Measurements from ENCODE around the gene DDHD1.
"Not testable (repeated sequence)": the region's sequence is repeated elsewhere in the genome, so short reads cannot be mapped to it uniquely, and the experiment has no call there.

The DDHD1 gene

DNA sequence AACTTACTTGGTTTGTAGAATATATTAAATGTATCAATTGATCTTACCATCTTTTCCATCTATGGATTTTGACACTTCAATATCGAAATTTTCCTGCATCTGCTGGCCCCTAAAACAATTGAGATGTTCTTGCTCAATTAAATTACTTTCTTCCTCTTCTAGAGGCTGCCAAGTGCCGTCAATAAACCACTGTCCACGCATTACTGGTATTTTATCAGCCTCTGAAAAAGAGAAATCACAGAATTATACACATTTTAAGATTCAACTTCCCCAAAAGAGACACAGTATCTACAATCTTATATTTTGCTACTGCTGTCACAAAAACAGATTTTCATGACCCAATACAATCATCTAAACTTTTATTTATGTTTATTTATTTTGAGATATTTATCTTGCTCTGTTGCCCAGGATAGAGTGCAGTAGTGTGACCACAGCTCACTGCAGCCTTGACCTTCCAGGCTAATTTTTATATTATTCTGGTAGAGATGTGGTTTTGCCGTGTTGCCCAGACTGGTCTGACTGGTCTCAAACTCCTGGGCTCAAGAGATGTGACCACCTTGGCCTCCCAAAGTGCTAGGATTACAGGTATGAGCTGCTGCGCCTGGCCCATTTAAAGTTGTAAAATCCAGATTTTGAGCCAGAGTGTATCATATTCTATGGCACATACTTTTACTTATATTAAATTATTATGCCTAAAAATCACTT, 49.3 kb downstream of the DDHD1 start:
- Mint-ChIP-seq H3K9me3 (no peaks in the 10 kb centered on the region), H3K4me3 (no peak overlapping the region), H3K27ac (no peak overlapping the region), H3K36me3 (ENCODE audit: low read depth) (peaks cover 23% of the 10 kb centered on the region), H3K27me3 (no peaks in the 10 kb centered on the region), H3K4me1 (ENCODE audit: low read depth) (peaks cover 13% of the 10 kb centered on the region)

GRCh38 chr14:53093206-53093605, 59.9 kb downstream of the DDHD1 start:
- peaks cover 59% of the 10 kb centered on the region for H3K36me3 Mint-ChIP-seq (ENCODE audit: low read depth)
- peak overlapping the region; percentile 74 for H3K27ac Mint-ChIP-seq
- H3K27me3 Mint-ChIP-seq: no peaks in the 10 kb centered on the region
- H3K4me1 Mint-ChIP-seq (ENCODE audit: low read depth): peaks cover 16% of the 10 kb centered on the region
- no peaks in the 10 kb centered on the region for H3K9me3 Mint-ChIP-seq
- H3K4me3 Mint-ChIP-seq: no peak overlapping the region

GRCh38 chr14:53090853-53091252, 62.3 kb downstream of the DDHD1 start:
- Mint-ChIP-seq H3K9me3 (no peaks in the 10 kb centered on the region), H3K4me1 (ENCODE audit: low read depth) (peaks cover 21% of the 10 kb centered on the region), H3K27ac (no peak overlapping the region), H3K4me3 (no peak overlapping the region), H3K27me3 (no peaks in the 10 kb centered on the region), H3K36me3 (ENCODE audit: low read depth) (peaks cover 82% of the 10 kb centered on the region)

- not testable (repeated sequence) for H3K4me1 Mint-ChIP-seq (ENCODE audit: low read depth); H3K4me3 Mint-ChIP-seq; H3K27me3 Mint-ChIP-seq; H3K27ac Mint-ChIP-seq; H3K9me3 Mint-ChIP-seq
- H3K36me3 Mint-ChIP-seq (ENCODE audit: low read depth): peaks cover 86% of the 10 kb centered on the region
These were observed 68.2 kb downstream of the DDHD1 start for GRCh38 chr14:53084954-53085353.

DNA sequence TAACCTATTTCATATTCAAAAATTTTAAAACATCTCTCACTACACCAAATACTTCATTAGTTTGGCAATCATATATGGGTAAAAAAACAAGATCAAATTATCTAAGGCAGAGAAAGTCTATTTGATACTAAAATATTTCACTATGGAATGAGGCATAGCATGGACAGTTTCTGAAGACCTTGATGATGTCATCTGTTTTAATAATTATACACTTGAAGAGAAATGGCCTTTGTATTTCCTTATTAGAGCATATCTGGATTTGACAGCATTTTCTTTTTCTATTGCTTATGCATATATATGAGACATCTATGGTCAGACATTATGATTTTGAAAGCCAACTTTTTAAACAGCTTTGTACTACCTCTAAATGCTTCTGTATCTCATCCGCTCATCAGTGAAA, 88.6 kb downstream of the DDHD1 start:
- Mint-ChIP-seq H3K36me3 (ENCODE audit: low read depth) (peaks cover 44% of the 10 kb centered on the region), H3K27ac (no peak overlapping the region)

GRCh38 chr14:53062856-53063255, 90.3 kb downstream of the DDHD1 start:
- Mint-ChIP-seq H3K4me1 (ENCODE audit: low read depth) (peaks cover 9% of the 10 kb centered on the region), H3K4me3 (no peak overlapping the region), H3K36me3 (ENCODE audit: low read depth) (peaks cover 44% of the 10 kb centered on the region), H3K27ac (no peak overlapping the region), H3K9me3 (no peaks in the 10 kb centered on the region), H3K27me3 (no peaks in the 10 kb centered on the region)

More for the DNA sequence above, 88.6 kb downstream of the DDHD1 start:
- Mint-ChIP-seq H3K9me3 (no peaks in the 10 kb centered on the region), H3K4me3 (no peak overlapping the region), H3K27me3 (no peaks in the 10 kb centered on the region), H3K4me1 (ENCODE audit: low read depth) (peaks cover 9% of the 10 kb centered on the region)

DNA sequence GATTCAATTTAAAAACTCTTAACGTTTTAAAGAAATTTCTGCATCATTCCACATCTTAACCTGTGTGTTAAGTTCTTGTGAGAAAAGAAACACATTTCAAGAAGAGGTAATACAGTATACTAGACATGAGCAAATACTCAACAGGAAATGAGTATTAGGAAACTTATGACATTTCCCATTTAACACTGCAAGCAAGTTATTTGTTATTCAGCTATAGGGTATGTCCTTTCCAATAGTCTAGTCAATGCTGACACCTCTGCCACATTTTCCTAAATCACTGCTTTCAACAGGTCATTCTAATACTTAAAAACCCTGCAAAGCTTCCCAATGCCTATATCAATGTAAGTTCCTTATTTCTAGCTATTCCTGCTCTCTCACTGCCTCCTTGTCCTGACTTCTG, 93.1 kb downstream of the DDHD1 start:
- Mint-ChIP-seq H3K9me3 (no peaks in the 10 kb centered on the region), H3K27ac (peak overlapping the region; percentile 46), H3K36me3 (ENCODE audit: low read depth) (peaks cover 34% of the 10 kb centered on the region), H3K4me3 (no peak overlapping the region), H3K4me1 (ENCODE audit: low read depth) (peaks cover 9% of the 10 kb centered on the region), H3K27me3 (no peaks in the 10 kb centered on the region)

DNA sequence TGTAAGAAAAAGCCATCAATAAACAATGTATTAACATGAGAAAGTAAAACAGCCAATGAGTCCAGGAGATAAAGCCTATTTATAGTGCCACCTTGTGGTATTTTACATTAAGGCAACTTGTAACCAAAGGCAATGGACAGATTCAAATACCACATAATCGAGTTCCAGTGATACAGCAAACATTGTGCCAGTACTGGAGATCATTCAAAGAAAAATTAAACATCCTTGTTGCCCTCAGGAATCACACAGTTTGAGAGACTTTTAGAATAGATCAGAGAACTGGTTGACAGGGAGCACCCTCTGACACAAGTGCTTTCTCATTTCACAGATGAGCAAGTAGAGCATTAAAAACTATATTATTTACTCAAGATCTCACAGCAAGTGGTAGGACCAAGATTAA, 98.1 kb downstream of the DDHD1 start:
- no peaks in the 10 kb centered on the region for H3K27me3 Mint-ChIP-seq
- peaks cover 37% of the 10 kb centered on the region for H3K36me3 Mint-ChIP-seq (ENCODE audit: low read depth)
- no peak overlapping the region for H3K4me3 Mint-ChIP-seq
- peaks cover 1% of the 10 kb centered on the region for H3K4me1 Mint-ChIP-seq (ENCODE audit: low read depth)
- no peaks in the 10 kb centered on the region for H3K9me3 Mint-ChIP-seq
- no peak overlapping the region for H3K27ac Mint-ChIP-seq

- Mint-ChIP-seq H3K4me1 (ENCODE audit: low read depth) (no peaks in the 10 kb centered on the region), H3K4me3 (no peak overlapping the region), H3K27me3 (no peaks in the 10 kb centered on the region), H3K36me3 (ENCODE audit: low read depth) (peaks cover 41% of the 10 kb centered on the region), H3K27ac (no peak overlapping the region), H3K9me3 (no peaks in the 10 kb centered on the region)
These were observed 98.7 kb downstream of the DDHD1 start for GRCh38 chr14:53054457-53054856.

GRCh38 chr14:53048631-53049030, 104.5 kb downstream of the DDHD1 start:
- Mint-ChIP-seq H3K4me3 (no peak overlapping the region), H3K4me1 (ENCODE audit: low read depth) (no peaks in the 10 kb centered on the region), H3K27ac (no peak overlapping the region), H3K36me3 (ENCODE audit: low read depth) (peaks cover 59% of the 10 kb centered on the region), H3K27me3 (no peaks in the 10 kb centered on the region), H3K9me3 (no peaks in the 10 kb centered on the region)

- Mint-ChIP-seq H3K9me3 (no peaks in the 10 kb centered on the region), H3K36me3 (ENCODE audit: low read depth) (peaks cover 62% of the 10 kb centered on the region), H3K27ac (no peak overlapping the region), H3K4me1 (ENCODE audit: low read depth) (no peaks in the 10 kb centered on the region), H3K4me3 (no peak overlapping the region), H3K27me3 (no peaks in the 10 kb centered on the region)
These were observed 105.6 kb downstream of the DDHD1 start for GRCh38 chr14:53047307-53048069.

DNA sequence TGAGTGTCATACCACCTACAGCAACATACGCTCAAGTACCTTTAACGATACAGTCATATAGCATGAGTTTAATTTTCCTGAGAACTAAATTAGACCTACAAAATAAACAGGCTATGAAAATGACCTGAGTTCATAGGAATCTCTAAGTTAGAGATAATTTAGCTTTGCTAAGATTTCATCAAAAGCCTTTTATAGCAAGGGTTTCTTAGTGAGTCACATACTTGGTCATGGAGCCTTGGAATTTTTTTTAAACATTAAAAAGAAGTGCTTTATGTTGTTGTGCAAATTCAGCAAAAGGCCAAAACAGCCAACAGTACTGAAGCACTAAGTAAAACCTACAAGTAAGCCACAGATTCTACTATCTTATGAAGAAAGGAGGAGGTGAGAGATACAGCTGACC, 108.6 kb downstream of the DDHD1 start:
- Mint-ChIP-seq H3K27me3 (no peaks in the 10 kb centered on the region), H3K4me3 (no peak overlapping the region), H3K36me3 (ENCODE audit: low read depth) (peaks cover 72% of the 10 kb centered on the region), H3K27ac (no peak overlapping the region), H3K9me3 (no peaks in the 10 kb centered on the region), H3K4me1 (ENCODE audit: low read depth) (no peaks in the 10 kb centered on the region)

DNA sequence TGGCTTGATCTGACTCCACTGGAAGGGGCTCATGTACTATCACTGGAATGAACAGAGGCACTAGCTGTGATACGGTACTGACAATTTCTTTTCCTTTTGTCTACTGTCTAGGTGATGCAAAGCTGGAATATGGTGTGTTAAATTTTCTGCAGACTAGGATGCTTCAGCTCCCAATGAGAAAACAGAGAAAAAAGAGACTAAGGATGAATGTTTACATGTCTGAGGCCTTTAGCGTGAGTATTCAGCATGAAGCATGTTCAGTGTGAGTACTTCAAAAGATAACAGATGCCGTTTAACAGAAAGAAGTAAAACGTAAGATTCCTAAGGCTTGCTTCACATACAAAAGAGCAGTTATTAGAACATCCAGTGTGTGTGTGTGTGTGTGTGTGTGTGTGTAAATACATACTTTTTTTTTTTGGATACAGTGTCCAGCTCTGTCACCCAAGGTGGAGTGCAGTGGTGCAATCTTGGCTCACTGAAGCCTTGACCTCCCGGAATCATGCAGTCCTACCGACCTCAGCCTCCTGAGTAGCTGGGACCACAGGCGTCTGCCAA, 110.0 kb downstream of the DDHD1 start:
- Mint-ChIP-seq H3K27ac (no peak overlapping the region), H3K9me3 (no peaks in the 10 kb centered on the region), H3K27me3 (no peaks in the 10 kb centered on the region), H3K4me1 (ENCODE audit: low read depth) (no peaks in the 10 kb centered on the region), H3K36me3 (ENCODE audit: low read depth) (peaks cover 75% of the 10 kb centered on the region), H3K4me3 (no peak overlapping the region)

DNA sequence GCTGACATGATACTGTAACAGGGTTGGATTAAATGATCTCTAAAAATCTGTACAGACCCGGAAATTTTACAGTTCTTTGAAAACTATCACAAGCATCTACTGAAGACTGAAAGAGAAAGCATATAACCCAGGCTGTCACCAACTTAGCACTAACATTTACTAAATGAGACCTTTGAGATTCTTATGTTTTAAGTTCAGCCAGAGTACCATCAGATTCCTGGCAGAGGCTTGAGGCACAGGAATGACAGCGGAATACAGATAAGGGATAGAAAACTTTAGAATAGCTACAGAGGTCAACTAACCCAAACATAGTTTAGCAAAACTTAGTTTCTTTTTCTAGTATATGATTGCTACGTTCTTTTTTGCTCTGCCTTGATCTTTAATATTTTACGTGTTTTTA, 110.6 kb downstream of the DDHD1 start:
- Mint-ChIP-seq H3K4me3 (no peak overlapping the region), H3K36me3 (ENCODE audit: low read depth) (peaks cover 75% of the 10 kb centered on the region), H3K27me3 (no peaks in the 10 kb centered on the region), H3K4me1 (ENCODE audit: low read depth) (no peaks in the 10 kb centered on the region), H3K27ac (no peak overlapping the region), H3K9me3 (no peaks in the 10 kb centered on the region)

GRCh38 chr14:53041067-53041466, 112.1 kb downstream of the DDHD1 start:
- Mint-ChIP-seq H3K4me3 (no peak overlapping the region), H3K27me3 (no peaks in the 10 kb centered on the region), H3K36me3 (ENCODE audit: low read depth) (peaks cover 75% of the 10 kb centered on the region), H3K4me1 (ENCODE audit: low read depth) (no peaks in the 10 kb centered on the region), H3K27ac (no peak overlapping the region), H3K9me3 (no peaks in the 10 kb centered on the region)

Measured in stimulated activated naive CD8-positive, alpha-beta T cell treated with anti-CD3 and anti-CD28 coated beads, Interleukin-15, Interleukin-2, amounts not matched to agents 100 ng/mL and 50 ng/mL, for 24 hours (primary cell).